ENCODE data around the gene ANAPC2.

Gene ANAPC2

GRCh38 chr9:137233143-137233980, 45.0 kb upstream of the ANAPC2 start:
- H3K27ac ChIP-seq: no peak overlapping the region
- no peak for TF ChIP-seq CTCF (IDR thresholded peaks at IDR 0.05)
- no peak for TF ChIP-seq ZFX (IDR thresholded peaks at IDR 0.05; ENCODE audit: borderline replicate concordance)

DNA sequence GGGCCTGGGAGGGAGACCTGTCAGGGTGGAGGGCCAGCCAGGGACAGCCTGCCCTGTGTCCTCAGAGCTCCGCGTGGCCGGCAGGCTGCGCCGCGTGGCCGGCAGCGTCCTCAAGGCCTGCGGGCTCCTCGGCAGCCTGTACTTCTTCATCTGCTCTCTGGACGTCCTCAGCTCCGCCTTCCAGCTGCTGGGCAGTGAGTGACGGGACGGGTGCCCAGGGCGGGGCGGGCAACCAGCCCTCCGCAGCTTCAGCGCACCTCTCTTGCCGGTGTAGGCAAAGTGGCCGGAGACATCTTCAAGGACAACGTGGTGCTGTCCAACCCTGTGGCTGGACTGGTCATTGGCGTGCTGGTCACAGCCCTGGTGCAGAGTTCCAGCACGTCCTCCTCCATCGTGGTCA, 44.1 kb upstream of the ANAPC2 start:
- peak overlapping the region; percentile 48 for H3K27ac ChIP-seq
- no peak for TF ChIP-seq ZFX (IDR thresholded peaks at IDR 0.05; ENCODE audit: borderline replicate concordance)
- TF ChIP-seq CTCF (IDR thresholded peaks at IDR 0.05): no peak

DNA sequence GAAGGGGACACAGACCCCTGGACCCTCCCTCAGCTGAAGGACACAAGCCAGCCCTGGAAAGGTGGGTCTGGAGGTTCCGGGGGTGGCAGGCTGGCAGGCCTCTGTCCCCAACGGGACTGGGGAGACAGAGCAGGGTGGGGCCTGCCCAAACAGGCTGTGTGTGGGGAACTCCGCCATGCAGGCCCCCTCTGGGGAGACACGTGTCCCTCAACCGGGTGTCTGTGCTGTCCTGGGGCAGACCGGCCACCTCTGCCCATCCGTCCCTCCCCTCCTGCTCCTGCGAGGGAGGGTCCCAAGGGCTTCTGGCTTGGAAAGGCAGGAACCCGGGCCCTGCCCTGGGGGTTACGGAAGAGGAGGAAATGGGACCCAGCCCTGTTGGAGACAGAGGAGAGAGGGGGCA, 43.7 kb upstream of the ANAPC2 start:
- peak overlapping the region; percentile 48 for H3K27ac ChIP-seq
- TF ChIP-seq CTCF (IDR thresholded peaks at IDR 0.05): no peak
- TF ChIP-seq ZFX (IDR thresholded peaks at IDR 0.05; ENCODE audit: borderline replicate concordance): no peak

- TF ChIP-seq ZFX (IDR thresholded peaks at IDR 0.05; ENCODE audit: borderline replicate concordance) (no peak), CTCF (IDR thresholded peaks at IDR 0.05) (no peak)
- H3K27ac ChIP-seq: no peak overlapping the region
Observed at GRCh38 chr9:137231372-137232039, 43.1 kb upstream of the ANAPC2 start.

GRCh38 chr9:137230705-137231371, 42.5 kb upstream of the ANAPC2 start, which contains the start of gene SLC34A3:
TSS of gene SLC34A3 (plus strand) at chr9:137230901. CDS start at chr9:137231703, 802 bp downstream.
- no peak within 1 kb of the TSS for H3K27ac ChIP-seq
- TF ChIP-seq ZFX (IDR thresholded peaks at IDR 0.05; ENCODE audit: borderline replicate concordance) (no peak), CTCF (IDR thresholded peaks at IDR 0.05) (no peak)

GRCh38 chr9:137229903-137230704, 41.7 kb upstream of the ANAPC2 start:
- no peak overlapping the region for H3K27ac ChIP-seq
- TF ChIP-seq CTCF (IDR thresholded peaks at IDR 0.05) (no peak), ZFX (IDR thresholded peaks at IDR 0.05; ENCODE audit: borderline replicate concordance) (no peak)

All from 22Rv1 (cell line).